ENCODE measurements around the gene MEA1.

The MEA1 gene

DNA sequence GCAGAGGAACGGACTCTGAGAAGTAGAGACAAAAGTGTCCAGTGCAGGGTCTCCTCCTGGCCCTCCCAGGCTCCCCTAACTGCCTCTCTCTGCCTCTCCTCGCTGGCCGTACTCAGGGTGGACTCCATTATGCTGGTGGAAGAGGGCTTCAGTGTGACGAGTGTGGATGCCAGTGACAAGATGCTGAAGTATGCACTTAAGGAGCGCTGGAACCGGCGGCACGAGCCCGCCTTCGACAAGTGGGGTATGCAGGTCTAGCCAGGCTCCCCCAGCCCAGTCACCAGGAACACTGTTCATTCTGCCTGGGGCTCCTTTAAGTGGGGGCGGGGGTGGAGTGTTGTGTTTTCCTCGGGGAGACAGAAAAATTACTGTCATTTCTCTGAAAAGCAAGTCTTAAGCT lies 51.6 kb downstream of the MEA1 start:
- H3K27ac Mint-ChIP-seq = no peak overlapping the region
- DNase-seq (ENCODE audit: low spot score in 2 of 2) (no peak), ATAC-seq (no peak)
- no peak overlapping the region for H3K4me3 Mint-ChIP-seq
- peaks cover 26% of the 10 kb centered on the region for H3K36me3 Mint-ChIP-seq
- no peaks in the 10 kb centered on the region for H3K9me3 Mint-ChIP-seq
- peaks cover 17% of the 10 kb centered on the region for H3K4me1 Mint-ChIP-seq
